Bone marrow (tissue), 2 donors: ENCODE measurements around the gene MDGA2.

ENCODE experiments used
- DNase-seq, 2 donors: peaks; one replicate each; lab custom pipeline; 2025; lab: John Stamatoyannopoulos, UW

Gene MDGA2

DNA sequence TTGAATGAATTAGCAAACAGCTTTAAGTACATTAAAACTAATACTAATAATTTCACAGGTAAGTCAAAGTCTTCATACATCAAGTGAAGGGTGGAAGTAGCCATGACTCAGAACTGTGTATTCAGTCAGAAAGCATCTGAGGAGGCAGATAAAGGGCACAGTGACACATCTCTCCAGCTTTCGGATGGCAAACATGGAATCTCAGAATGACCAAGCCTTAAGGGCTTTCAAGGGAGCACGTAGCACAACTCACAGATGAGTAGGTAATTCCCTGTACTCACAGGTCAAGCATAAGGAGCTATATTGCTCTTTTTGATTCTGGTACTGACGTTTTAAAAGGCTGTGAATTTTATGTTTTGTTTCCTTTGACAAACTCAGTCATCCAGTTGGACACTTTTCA lies 56.0 kb downstream of the MDGA2 start:
- no peak for DNase-seq

- DNase-seq, result no peak
Measured at GRCh38 chr14:47606566-47606965, 68.8 kb downstream of the MDGA2 start.

- DNase-seq, result no peak
Measured at GRCh38 chr14:47596860-47597259, 78.5 kb downstream of the MDGA2 start.

DNA sequence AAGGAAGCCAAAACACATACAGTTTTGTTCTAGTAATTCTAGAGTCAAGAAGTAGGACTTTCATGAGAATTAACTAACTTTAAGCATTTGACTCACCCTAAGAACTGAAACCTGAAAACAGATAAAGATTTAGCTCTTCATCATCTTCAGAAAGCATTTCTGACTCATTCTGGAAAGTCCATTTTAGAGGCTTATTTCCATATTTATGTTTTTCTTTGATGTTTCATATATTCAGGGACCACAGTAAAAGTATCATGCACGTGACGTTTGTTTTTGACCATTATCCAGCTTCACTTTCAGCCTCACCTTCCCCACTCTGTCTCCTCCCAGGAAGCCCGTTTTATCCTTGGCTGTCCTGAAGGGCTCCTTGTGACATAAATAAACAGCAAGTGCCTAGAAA lies 79.2 kb downstream of the MDGA2 start:
- DNase-seq, result no peak

DNA sequence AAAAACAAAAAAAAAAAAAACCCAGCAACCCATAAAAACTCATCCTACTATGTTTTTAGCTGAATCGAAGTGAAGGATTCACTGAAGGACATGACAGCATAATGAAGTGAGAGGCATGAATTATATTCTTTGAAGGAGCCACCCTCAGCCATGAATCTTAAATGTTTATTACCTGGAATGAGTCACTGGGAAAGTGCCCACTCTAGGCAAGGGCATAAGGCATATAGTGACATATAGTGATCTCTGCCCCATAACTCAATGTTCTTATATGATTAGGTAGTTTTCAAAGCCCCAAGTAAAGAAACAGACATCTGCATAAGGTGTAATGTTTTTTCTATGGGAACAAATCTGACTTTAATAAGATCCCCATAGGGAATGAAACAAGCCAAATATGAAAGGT lies 79.9 kb downstream of the MDGA2 start:
- DNase-seq, result no peak

DNA sequence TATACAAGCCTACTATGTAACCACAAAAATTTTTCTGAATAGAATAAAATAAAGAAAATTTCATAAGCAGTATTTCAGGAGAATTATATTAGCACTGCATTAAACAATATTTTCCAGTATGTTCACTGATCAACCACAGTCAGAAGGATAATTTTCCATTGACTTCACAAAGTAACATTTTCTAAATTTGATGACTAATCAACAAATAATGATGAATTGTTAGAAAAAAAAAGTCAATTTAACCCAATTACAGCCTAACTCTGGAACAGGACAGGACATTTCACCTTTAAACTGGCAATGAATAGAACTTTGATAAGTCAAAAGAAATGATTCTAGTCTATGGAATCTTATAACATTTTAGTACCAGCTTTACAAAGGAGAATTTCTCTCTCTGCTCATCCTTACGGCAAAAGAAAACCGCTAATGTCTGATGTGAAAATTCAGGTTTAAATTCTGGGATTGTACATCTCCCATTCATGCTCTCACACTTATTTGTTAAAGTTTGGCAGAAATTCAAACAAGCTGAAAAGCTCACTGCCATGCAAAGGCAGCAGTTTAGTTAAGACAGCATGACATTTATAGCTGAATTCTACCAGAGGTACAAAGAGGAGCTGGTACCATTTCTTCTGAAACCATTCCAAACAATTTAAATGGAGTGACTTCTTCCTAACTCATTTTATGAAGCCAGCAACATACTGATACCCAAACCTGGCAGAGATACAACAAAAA lies 84.5 kb downstream of the MDGA2 start:
- no peak for DNase-seq

GRCh38 chr14:47585447-47585846 lies 90.0 kb downstream of the MDGA2 start:
- no peak for DNase-seq

GRCh38 chr14:47567273-47567672 lies 108.1 kb downstream of the MDGA2 start:
- DNase-seq, result no peak

- DNase-seq, result no peak
Measured at GRCh38 chr14:47557894-47558293, 117.5 kb downstream of the MDGA2 start.

GRCh38 chr14:47555333-47555732 lies 120.1 kb downstream of the MDGA2 start:
- DNase-seq, result no peak

DNA sequence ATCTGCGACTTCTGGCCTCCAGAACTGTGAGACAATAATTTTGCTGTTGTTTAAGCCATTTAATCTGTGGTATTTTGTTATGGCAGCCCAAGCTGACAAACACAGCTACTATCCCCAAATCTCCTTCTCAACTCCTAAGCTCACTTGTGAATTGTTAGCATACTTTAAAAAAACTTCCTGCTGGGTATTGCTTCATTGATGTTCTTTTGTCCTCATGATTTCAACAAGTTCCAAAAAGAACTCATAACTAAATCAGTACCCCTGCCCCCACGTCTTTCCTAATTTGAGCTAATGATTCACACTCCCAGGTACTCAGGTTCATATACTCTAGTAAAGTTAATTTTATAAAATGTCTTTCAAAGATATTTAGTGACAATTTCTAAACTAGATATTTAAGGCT lies 125.5 kb downstream of the MDGA2 start:
- DNase-seq, result no peak

- DNase-seq, result no peak
Measured at GRCh38 chr14:47543459-47543858, 131.9 kb downstream of the MDGA2 start.

GRCh38 chr14:47541662-47542061 lies 133.7 kb downstream of the MDGA2 start:
- no peak for DNase-seq

- no peak for DNase-seq
Measured at GRCh38 chr14:47539031-47539461, 136.4 kb downstream of the MDGA2 start.

DNA sequence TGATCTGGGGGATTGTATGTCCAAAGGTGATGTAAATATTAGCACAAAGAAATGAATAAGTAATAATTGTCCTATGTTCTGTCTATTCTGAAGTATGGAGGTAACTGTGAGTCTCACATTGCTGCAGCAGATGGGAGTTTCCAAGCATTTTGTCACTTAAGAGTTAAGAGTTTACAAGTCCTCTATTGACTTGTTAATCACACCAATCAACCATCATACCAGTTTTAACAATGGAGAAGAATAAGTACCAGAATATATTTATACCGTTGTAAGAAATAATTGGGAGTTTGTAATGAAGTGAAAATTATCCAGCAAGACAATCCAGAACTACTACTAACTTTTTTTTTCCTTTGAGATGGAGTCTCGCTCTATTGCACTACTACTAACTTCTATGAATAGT lies 139.1 kb downstream of the MDGA2 start:
- no peak for DNase-seq

GRCh38 chr14:47526591-47527244 lies 148.7 kb downstream of the MDGA2 start:
- no peak for DNase-seq

DNA sequence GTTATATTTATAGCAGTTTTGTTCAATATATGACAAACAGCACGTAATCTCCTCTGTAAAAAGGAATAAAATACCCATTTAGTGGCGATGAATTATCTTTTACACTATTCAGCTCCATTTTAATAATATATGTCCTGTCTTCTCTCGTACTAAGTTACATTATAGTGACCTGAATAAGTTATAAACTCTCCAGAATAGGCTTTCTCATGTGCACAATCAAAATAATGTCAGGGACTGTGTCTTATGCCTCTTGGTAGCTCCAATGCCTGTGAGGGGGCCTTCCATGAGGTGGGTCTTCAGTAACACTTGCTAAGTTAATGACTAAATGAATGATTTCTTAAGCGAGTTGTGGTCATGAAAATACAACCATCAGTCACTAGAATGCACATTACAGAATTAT lies 150.9 kb downstream of the MDGA2 start:
- no peak for DNase-seq

DNA sequence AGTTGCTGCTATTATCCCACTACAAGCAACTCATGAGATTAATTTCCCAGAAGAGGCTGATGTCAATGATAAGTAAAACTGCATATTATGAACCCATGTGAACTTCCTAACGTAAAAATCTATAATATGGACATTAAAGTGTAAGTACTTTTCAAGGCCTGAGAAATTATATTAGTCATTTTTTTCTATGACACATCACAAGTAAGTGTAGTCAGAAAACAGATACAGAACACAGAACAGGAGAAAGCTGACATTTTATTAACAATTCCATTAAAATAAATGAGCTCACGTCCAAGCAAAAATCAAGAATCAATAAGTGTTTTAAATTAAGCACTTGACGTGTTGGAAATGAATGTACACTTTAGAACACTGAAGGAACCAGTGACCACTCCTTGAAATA lies 155.0 kb downstream of the MDGA2 start:
- no peak for DNase-seq

DNA sequence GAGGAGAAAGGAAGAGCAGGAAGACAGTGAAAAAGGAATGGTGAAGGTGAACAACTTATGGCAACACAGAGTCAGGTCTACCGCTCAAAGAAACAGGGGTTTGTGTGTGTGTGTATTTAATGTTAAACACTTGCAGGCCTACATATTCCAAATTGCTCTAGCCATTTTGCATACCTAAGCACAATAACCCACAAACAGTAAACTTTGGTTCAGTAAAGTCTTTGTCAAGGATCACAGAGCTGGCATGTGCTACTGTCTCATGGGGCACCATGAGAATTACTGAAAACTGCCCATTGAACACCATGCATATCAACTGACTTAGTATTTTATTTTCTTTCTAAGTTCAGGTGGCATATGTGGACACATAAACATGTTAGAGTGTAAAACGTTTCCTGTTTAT lies 163.6 kb downstream of the MDGA2 start:
- DNase-seq, result no peak

DNA sequence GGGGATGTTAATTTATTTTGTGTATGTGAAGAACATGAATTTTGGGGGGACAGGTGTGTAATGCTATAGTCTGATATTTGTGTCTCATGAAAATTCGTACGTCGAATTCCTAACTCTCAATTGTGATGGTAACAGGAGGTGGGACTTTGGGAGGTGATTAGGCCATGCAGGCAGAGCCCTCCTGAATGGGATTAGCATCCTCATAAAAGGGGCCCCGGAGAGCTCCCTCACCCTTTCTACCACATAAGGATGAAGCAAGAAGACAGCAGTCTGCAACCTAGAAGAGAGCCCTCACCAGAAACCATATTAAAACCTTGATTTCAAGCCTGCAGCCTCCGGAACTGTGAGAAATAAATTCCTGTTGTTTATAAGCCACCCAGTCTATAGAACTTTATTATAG lies 165.4 kb downstream of the MDGA2 start:
- no peak for DNase-seq

DNA sequence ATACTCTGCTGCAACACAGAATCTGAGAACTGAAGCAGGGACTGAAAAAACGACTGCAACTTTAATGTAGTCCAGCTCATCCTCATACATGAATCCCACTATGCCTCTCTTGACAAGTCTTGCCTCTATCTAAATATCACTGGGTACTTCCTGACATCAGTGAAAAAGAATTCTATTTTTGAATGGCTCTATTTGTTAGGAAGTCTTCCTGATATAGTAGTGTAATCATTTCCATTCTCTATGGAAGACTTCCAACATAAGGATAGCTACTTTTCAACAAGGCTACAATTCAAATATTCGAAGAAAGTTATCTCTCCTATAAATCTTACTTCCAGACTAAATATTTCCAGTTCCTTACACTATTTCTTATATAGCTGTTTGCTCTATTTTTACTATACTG lies 167.5 kb downstream of the MDGA2 start:
- no peak for DNase-seq

DNA sequence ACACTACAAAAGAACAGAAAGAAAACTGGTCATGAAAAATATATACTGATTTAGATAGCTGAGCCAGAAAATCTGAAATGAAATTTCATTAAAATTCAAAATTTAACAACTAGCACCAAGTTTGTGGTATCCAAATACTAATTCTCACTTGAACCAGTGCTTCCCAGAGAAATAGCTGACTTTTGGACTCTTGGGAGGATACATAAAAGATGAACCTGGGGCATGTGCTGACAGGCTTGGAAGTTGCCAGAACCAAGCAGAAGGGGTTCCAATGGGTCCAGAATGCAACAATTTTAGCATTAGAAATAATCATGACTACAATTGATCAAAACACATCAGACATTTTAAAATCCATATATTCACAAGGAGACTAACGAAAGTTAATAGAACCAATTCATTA lies 175.0 kb downstream of the MDGA2 start:
- no peak for DNase-seq

- no peak for DNase-seq
Measured at GRCh38 chr14:47490766-47491165, 184.6 kb downstream of the MDGA2 start.

DNA sequence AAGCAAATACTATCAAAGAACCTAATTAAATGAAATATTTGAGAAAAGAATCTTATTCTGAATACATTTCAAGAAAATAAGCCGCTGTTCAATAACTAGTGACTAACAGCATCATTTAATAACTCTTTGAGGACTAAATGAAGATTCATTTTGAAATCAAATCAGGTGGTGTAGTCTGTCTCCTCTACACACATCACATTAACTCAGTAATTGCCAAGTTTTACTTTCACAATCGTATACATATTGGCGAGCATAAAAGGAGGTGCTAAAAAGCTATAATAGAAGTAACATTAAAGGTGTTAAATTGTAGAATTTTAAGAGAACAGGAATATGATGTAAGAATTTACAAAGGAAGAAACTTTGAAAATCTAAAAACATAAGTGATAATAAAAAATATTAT lies 185.1 kb downstream of the MDGA2 start:
- DNase-seq, result no peak
